Left renal cortex interstitium (tissue), 4 donors: ENCODE measurements around the gene ADARB2. TPM values are rescaled to one million over a fixed set of nuclear protein-coding genes. Genes with fewer than 3 reads are reported as not detected.
"Not testable (repeated sequence)": the region's sequence is repeated elsewhere in the genome, so short reads cannot be mapped to it uniquely, and the experiment has no call there.

Experiments
- DNase-seq, 4 donors: peaks; one replicate each; pipeline ENCODE4 v3.0.0-alpha.2; 2013; ENCODE audit warnings: low read depth in 4 of 4, low spot score in 2 of 4, missing footprints in 1 of 4
- polyA plus RNA-seq, 4 donors: library from polyadenylated mRNA; unstranded; fragments of 120-200 nt; gene quantifications; one replicate each; pipeline ENCODE4 v1.2.1, GENCODE V29; 2013; ENCODE audit not compliant: insufficient read length in 4 of 4

The ADARB2 gene
- polyA plus RNA-seq, 4 donors, result 1.2 to 2.0 (median 1.3) TPM

DNA sequence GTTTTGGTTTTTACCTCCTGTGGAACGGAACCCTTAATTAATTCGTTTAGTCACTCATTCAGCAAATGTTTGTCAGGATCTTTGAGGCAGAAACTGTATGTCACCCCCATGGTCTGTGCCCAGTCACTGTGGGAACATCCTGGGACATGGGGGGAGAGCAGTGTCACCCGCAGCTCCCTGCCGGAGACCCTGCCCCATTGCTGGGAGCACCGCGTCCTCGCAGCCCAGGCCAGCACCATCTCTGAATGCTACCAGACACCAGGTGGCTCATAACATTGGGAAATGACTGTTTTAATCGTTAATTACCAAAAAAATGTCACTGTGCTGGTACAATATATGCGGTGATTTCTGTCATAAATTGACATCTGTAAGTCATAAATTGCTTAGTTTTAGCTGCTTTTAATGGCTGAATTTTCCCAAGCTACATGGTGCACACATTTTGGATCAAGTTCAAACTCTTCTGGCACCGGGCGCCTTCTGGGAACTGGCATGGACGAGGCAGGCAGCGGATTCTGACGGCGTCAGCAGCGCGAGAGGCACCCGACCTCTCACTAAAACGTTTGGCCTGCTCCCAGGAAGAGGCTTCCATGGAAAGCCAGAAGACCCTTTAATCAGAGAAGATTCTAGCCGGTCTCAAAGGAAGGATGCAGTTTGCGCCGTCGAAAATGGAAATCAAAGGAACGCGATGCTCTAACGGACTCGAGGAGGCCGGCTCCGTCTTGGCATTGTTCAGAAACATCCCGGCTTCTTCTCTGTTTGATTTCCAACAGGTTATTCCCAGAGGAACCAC is 184.2 kb downstream of the ADARB2 start:
- no peak for DNase-seq

DNA sequence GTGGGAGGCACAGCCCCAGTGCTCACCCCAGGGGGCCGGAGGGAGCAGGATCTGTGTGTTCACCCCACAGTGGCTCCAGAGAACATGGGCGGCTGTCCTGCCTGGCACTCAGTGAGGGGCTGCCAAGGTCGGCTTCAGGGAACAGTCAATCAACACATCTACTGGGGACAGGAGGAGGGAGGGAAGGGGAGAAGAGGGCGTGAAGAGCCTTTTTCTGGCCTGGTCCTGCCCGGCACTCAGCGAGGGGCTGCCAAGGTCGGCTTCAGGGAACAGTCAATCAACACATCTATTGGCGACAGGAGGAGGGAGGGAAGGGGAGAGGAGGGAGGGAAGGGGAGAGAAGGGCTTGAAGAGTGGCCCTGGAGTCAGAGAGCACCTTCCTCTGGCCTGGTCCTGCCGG is 184.9 kb downstream of the ADARB2 start:
- no peak for DNase-seq

DNA sequence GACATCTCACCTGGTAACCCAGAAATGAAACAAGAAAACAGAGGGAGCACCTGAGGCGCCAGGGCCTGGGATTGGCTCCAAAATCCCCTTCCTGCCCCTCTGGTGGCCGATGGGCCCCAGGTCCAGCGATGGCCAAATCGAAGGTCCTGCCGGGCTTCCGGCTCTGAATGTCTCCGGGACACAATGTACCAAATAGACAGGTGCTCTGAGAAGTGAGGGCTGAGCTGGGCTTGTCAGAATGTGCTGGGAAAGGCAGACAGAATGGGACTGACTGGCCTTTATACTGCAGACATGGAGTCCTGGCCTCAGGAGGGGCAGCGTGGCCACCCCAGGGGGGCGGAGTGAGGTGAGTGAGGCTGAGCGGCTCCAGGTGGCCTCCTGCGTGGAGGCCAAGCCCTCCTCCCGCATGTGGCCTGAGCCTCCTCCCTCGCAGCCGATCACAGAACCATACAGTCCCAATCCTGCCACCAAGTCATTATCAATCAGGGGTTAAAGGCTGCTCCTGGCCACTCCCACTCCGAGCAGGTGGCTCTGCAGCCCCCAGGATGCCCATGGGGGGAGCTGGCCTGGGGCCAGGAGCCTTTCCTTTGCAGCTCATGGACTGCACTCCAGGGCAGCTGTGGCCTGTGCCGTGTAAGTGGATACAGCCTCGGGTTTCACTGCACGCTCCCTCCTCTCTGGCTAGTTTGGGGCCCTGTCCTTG is 185.5 kb downstream of the ADARB2 start:
- DNase-seq, result no peak

DNA sequence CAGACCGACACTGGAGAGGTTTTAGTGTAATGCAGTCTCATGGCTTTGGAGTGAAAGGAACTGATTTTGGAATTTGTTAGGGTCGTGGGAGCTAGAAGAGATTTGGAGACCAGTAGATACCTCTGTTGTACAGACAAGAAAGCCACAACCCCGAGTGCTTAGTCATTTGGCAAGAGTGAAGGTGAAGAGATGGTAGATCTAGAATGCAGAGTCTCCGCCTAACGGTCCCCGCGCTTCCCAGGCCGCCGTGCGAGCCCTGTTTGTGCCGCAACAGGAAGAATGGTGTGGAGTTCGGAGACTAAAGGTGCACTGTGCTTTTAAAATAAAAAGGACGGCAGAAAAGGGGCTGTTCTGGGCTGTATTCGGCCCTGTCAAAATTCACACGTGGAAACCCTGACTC is 186.7 kb downstream of the ADARB2 start:
- no peak for DNase-seq

DNA sequence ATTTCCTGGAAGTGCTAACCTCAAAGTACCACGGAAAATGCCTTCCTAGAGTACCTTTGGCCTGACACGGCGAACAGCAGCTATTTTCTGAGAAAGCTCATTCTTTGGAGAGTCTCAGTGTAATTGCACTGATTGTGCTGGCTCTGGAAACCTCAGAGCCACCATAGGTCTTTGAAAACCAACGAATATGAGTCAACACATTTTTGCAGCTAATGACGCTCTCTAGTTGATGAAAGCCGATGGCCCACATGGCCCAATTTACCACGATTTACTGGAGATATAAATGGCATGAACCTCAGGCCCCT is 187.1 kb downstream of the ADARB2 start:
- no peak for DNase-seq

DNA sequence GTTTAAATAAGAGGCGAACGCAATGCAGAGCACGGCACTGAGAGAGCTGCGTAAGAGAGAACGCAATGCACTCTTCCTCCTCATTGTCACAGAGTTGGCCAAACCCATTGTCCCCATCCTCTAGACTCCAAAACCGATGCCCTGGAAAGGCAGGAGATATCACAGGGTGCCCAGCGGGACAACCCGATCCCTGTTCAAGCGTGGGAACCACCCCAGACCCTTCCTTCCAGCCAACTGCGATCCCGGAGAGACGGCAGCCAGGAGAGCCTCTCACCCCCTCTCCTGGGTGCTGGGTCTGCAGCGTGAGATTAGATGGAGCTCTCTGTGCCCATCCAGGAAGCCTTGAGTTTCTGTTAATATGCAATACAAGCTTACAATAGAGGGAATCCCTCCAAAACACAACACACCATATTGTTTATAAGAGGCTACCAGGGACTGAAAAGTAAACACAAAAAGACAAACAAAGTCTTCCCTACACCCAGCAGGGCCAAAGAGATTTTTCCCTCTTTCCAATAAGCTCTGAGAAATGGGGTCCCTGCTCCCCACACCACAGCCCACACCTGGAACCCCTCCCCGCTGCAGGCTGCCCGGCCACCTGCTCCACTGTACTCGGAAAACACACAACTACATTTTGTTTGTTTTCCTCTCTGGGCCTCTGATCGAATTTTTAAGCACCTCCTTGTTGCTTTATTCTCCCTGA is 187.6 kb downstream of the ADARB2 start:
- DNase-seq, result no peak

DNA sequence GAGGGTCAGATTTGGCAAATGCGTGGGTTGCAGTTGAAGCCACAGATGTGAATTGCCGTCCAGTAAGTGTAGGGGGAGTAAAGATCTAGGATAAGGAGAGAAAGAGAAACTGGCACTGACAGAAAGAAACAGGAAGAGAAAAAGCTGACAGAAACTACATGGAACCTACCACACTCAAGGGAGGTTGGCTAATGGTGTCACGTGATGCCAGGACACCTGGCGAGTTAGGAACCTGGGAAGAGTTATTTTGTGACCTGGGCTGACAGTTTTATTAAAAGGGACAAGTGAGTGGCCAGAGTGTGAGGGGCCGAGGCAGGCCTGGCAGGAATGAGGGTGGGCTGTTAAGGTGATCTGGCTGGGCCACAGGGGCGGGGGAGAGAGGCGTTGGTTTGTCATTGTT is 188.7 kb downstream of the ADARB2 start:
- DNase-seq, result no peak

DNA sequence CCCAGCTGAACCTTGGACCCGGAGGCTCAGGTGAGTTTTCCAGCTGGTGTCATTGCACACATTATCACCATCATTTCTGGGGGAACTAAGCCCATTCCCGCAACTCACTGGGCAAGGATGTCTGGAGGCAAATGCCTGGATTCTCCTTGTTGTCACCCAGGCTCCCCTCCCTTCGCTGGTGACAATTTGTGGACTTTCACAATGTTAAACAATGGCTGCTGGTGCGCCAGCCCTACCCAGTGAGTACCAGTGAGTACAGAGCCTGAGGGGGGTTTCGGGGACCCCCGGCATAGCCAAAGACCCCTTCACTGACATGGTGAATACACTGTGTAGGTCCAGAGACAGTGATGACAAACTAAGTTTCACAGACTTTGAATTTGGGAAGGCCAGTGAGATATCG is 189.2 kb downstream of the ADARB2 start:
- DNase-seq, result no peak

DNA sequence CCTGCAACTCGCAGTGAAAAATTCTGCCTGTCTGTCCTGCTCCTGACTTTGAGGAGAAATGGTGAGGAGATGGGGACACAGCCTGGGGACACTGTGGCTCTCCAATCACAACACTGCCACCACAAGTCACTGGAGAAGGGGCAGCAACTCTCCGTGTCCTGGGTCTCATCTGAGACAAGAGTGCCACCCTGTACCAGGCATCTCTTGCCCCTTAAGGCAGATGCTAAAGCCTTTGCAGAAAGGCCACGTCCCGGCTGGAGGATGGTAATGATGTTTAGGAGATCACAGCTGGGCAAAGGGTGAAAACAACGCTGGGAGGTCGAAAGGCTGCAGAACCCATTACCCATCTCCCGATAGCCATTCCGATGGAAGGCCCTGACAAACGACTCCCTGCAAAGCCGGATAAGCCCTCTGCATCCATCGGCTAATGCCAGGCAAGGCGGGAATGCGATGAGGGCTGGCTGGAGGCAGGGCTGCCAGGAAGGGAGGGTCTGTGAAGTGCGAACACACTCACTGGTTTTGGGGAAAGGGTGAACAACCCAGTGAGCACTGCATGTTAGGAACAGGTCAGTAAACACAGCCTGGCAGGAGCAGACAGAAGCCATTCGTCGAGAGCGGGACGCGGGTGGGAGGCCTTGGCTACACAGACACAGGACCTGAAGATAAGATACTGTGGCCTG is 190.8 kb downstream of the ADARB2 start:
- DNase-seq, result no peak

DNA sequence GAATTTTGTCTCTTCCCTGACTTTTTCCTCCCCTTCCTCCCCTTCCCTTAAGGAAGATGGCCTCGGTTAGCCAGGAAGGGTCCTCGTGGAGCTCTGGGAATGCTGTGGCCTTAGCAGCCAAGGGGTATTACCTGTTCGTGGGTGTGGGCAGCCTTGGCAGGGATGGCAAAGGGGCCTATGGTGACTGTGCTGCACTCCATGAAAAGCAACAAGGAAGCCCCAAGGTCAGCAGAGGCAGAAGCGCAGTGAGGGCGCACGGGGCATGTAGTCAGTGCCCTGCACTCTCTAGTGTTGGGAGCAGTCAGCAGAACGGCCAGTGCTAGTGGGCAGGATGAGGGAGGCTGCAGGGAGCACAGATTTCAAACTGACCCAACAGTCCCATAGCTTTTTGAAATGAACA is 191.8 kb downstream of the ADARB2 start:
- DNase-seq, result no peak

DNA sequence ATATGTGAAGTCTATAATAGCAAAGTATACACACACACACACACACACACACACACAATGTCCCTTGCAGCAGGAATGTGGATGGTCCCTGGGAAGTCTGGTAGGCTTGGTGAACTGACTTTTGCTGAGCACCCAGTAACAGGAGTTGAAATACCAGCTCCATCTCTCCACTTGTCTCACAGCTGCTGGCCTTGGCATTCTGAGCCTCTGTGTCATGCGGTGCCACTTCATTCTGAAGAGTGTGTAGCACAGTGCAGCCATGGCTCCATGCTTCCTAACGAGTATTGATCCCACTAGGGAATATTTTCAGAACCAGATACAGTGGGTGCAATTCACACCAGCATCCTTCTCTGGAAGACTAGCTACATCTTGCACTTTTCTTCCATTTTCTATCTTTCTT is 192.4 kb downstream of the ADARB2 start:
- no peak for DNase-seq

DNA sequence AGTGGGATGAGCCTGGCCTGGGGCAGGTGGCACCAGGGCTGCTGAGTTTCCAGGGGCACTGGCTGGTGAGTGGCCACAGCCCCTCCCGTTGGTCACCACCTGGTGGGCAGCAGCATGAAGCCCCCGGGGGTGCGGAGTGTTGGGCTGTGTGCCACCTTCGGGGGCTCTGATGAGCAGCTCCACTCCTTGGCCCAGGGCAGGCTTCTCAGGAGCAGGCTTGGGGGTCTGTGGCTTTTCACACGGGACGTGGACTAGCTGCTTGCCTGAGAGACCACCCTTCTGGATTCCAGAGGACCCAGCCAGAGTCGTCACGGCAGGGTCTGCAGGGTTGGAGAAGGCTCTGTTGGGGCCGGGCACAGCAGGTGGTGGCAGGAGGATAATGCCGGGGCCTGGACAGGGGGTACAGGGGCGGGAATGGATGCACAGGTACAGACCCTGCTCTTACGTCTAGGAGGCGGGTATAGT is 193.1 kb downstream of the ADARB2 start:
- no peak for DNase-seq

DNA sequence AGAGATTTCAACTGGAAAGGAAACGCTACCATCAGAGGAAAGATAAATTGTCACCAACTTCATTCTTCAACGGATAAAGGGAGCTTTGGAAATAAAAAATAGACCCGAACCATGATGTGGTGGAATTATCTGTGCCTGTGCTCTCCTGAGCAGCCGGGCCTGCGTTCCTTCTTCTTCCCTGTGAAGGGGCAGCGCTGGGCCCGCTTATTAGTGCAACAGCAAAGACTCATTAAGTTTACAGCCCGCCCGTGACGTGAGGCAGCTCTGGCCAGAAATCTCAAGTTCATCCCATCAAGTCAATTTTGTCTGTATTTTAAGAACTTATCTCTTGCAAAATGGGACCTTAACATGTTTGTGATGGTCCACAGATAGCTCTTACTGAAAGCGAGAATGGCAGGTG is 193.7 kb downstream of the ADARB2 start:
- no peak for DNase-seq

DNA sequence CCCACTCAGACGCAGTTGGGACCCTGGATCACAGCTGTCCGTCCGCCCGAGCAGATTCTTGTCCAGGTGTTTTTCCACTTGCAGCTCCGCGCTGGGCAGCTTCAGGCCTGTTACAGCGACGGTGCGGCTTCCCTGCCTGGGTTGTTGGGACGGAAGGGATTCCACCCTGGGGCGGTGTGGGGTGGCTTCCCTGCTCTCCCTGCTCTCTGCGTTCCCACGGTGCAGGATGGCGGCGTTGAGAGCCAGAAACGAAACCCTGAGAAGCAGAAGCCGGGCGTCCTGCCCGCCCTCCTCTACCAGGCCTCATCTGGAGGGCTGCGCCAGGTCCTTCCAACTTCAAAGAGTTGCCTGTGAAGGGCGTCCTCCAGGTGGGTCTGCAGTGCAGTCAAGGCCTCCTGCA is 194.4 kb downstream of the ADARB2 start:
- no peak for DNase-seq

DNA sequence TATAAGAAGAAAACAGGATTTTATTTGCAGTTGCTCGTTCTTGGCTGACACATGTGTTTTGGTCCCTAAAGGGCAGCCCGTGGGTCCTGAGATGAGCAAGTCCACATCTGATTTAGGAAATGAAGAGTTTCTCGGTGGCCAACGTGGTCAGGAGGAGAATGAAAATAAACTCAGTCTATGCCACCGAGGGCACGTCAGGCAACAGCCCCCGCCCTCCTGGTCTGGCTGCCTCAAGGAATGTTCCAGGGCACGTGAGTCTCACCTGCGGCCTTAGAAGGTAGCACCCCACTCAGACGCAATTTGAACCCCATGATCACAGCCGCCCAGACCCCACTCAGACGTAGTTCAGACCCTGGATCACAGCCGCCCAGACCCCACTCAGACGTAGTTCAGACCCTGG is 197.2 kb downstream of the ADARB2 start:
- DNase-seq, result no peak

DNA sequence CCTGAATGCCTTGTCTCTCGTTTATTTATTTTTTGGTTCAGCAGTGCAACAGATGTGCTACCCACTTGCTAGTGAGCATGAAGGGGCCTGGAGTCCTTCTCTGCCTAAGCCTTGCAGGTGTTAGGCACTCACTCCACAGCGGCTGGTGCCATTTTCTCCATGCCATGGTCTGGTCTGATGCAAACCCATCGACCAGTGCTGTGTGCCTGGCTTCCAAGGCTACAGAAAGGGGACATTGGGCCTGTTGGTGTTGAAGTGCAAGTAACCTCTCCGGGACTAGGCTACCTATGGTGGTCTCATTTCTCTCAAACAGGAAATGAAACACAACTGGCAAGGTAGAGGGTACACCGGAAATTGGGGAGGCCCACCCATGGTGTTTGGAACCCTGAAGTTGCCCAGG is 198.1 kb downstream of the ADARB2 start:
- no peak for DNase-seq

DNA sequence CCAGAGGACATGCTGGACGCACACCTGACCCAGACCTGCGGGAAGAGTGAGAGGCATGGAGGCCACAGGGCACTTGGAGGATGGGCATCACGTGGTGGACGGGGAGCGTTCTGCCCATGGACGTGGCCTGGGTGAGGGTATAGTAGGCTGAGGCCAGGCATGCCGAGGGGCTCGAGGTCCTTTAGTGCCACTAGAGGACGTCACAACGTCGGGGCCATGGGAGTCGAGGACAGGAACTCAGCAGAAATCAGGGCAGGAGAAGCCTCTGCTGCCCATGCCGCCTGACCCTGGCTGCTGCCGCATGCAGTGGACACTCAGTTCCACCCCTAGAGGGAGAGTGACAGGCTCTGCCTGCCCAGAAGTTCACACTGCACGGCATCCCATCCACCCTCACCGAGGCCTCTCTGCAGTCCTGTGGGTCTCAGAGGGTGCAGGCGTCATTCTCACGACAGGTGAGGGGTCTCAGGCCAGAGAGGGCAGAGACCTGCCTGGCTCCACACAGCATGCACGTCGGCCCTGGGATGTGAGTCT is 198.7 kb downstream of the ADARB2 start:
- DNase-seq, result no peak

DNA sequence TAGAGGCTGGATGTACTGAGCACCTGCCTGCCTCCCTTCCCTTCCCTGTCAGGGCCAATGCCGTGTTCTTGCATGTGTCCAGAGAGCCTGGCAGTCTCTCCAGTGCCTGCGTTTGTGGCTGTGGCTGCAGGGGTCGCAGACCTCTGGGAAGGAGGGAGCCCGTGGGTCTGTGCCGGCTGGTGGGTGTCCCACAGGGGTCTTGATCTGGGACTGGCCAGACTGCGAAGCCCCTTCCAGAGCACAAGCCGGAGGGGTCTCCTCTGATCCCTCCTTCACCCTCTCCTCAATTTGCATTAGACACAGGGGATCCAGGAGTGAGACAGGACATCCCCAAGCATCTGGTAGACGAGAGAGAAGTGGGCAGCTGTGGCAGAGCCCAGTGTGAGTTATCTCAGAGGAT is 199.2 kb downstream of the ADARB2 start:
- DNase-seq, result no peak

DNA sequence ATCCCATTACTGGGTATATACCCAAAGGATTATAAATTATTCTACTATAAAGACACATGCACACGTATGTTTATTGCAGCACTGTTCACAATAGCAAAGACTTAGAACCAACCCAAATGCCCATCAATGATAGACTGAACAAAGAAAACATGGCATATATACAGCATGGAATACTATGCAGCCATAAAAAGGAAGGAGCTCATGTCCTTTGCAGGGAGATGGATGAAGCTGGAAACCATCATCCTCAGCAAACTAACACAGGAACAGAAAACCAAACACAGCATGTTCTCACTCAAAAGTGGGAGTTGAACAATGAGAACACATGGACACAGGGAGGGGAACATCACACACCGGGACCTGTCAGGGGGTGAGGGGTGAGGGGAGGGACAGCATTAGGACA is 199.9 kb downstream of the ADARB2 start:
- DNase-seq, result not testable (repeated sequence)

DNA sequence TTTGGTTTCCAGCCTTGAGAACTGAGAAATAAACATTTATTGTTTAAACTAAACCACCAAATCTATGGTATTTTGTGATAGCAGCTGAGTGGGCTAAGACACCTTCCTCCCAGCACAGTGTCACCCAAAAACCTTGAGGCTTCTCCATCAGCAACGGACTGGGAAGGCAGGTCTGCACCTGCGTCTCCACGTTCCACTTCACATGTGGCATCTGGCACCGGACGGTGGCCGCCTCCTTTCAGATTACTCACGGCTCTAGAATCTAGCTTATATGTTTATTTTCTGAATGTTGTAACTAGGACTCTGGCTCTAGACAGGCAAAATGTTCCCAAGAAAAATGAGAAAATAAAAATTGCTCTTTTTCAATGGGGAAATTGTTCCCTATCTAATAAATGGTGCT is 201.0 kb downstream of the ADARB2 start:
- no peak for DNase-seq
